ENCODE results near the gene SLC6A4. TPM values are rescaled to one million over a fixed set of nuclear protein-coding genes. Genes with fewer than 3 reads are reported as not detected.
A peak's percentile ranks its signal among the peaks of the same experiment; 100 is the strongest.

Gene SLC6A4
- polyA plus RNA-seq, 1 donor (not counting 4 experiments of a cell fraction or from before 2014, with no cell fraction given), result not detected

- no peaks in the 10 kb centered on the region for H4K20me1 ChIP-seq (ENCODE audit: control insufficient read depth, extremely low read depth, insufficient read depth, low read length)
- H3K79me2 ChIP-seq (ENCODE audit: control insufficient read depth, insufficient read depth, low read length), result no peaks in the 10 kb centered on the region
- TF ChIP-seq EZH2 (IDR thresholded peaks at IDR 0.05; ENCODE audit: low read length) (no peak), CTCF (optimal IDR thresholded peaks at IDR 0.05 in 1 of 3, IDR thresholded peaks at IDR 0.05 in 1 of 3, conservative IDR thresholded peaks at IDR 0.05 in 1 of 3; ENCODE audit: extremely low read depth in 1 of 3, insufficient read depth in 2 of 3, low read length in 3 of 3) (no peak)
- peaks cover 35% of the 10 kb centered on the region for H3K4me1 ChIP-seq (ENCODE audit: control insufficient read depth, extremely low read depth, insufficient read depth, low read length)
- peaks cover 19% of the 10 kb centered on the region for H3K27me3 ChIP-seq (ENCODE audit: control insufficient read depth, extremely low read depth, insufficient read depth, low read length)
- H3K27ac ChIP-seq (ENCODE audit: control insufficient read depth, insufficient read depth, low read length), result no peak overlapping the region
- no peaks in the 10 kb centered on the region for H3K9me3 ChIP-seq (ENCODE audit: control insufficient read depth, low read depth, low read length)
- no peak overlapping the region for H2AFZ ChIP-seq (ENCODE audit: control insufficient read depth, low read length)
- no peak overlapping the region for H3K4me3 ChIP-seq (ENCODE audit: control insufficient read depth in 2 of 3, extremely low read depth in 1 of 3, insufficient read depth in 2 of 3, low read depth in 1 of 3, low read length in 3 of 3)
- H3K4me2 ChIP-seq (ENCODE audit: control insufficient read depth, extremely low read depth, insufficient read depth, low read depth, low read length), result peak overlapping the region; percentile 5
- no peaks in the 10 kb centered on the region for H3K36me3 ChIP-seq (ENCODE audit: control insufficient read depth in 2 of 2, extremely low read depth in 1 of 2, insufficient read depth in 2 of 2, low read length in 2 of 2)
- no peak for DNase-seq (ENCODE audit: low read depth, low spot score)
- H3K9me1 ChIP-seq (ENCODE audit: control insufficient read depth, extremely low read depth, insufficient read depth, low read length), result no peaks in the 10 kb centered on the region
- H3K9ac ChIP-seq (ENCODE audit: control insufficient read depth, extremely low read depth, insufficient read depth, low read length), result no peak overlapping the region
- dilution Hi-C loops (cut with MboI; ENCODE audit: extremely low pct_ligation_motif_present, low sequenced_read_pairs), result no loop called here
- peak; percentile 70 for FAIRE-seq
Observed at GRCh38 chr17:30225112-30225511, 10.4 kb downstream of the SLC6A4 start.

GRCh38 chr17:30224419-30224960 is 11.0 kb downstream of the SLC6A4 start:
- Histone ChIP-seq H3K27ac (ENCODE audit: control insufficient read depth, insufficient read depth, low read length) (no peak overlapping the region), H3K4me2 (ENCODE audit: control insufficient read depth, extremely low read depth, insufficient read depth, low read depth, low read length) (no peak overlapping the region), H3K36me3 (ENCODE audit: control insufficient read depth in 2 of 2, extremely low read depth in 1 of 2, insufficient read depth in 2 of 2, low read length in 2 of 2) (no peaks in the 10 kb centered on the region), H3K79me2 (ENCODE audit: control insufficient read depth, insufficient read depth, low read length) (no peaks in the 10 kb centered on the region), H3K9me1 (ENCODE audit: control insufficient read depth, extremely low read depth, insufficient read depth, low read length) (no peaks in the 10 kb centered on the region), H3K4me1 (ENCODE audit: control insufficient read depth, extremely low read depth, insufficient read depth, low read length) (peaks cover 35% of the 10 kb centered on the region), H4K20me1 (ENCODE audit: control insufficient read depth, extremely low read depth, insufficient read depth, low read length) (no peaks in the 10 kb centered on the region), H3K9me3 (ENCODE audit: control insufficient read depth, low read depth, low read length) (no peaks in the 10 kb centered on the region), H3K9ac (ENCODE audit: control insufficient read depth, extremely low read depth, insufficient read depth, low read length) (no peak overlapping the region), H3K27me3 (ENCODE audit: control insufficient read depth, extremely low read depth, insufficient read depth, low read length) (peaks cover 25% of the 10 kb centered on the region), H3K4me3 (ENCODE audit: control insufficient read depth in 2 of 3, extremely low read depth in 1 of 3, insufficient read depth in 2 of 3, low read depth in 1 of 3, low read length in 3 of 3) (no peak overlapping the region), H2AFZ (ENCODE audit: control insufficient read depth, low read length) (no peak overlapping the region)
- FAIRE-seq (no peak), DNase-seq (ENCODE audit: low read depth, low spot score) (no peak)
- TF ChIP-seq CTCF (optimal IDR thresholded peaks at IDR 0.05 in 1 of 3, IDR thresholded peaks at IDR 0.05 in 1 of 3, conservative IDR thresholded peaks at IDR 0.05 in 1 of 3; ENCODE audit: extremely low read depth in 1 of 3, insufficient read depth in 2 of 3, low read length in 3 of 3) (no peak), EZH2 (IDR thresholded peaks at IDR 0.05; ENCODE audit: low read length) (no peak)
- dilution Hi-C loops (cut with MboI; ENCODE audit: extremely low pct_ligation_motif_present, low sequenced_read_pairs), result no loop called here

Data from keratinocyte (primary cell).